Breast epithelium (tissue), 4 donors: ENCODE data around the gene PRDM16. TPM values are rescaled to one million over a fixed set of nuclear protein-coding genes. Genes with fewer than 3 reads are reported as not detected.

ENCODE experiments used
- DNase-seq, 2 donors: peaks; one replicate each; pipeline ENCODE4 v3.0.0-alpha.2; 2019; ENCODE audit warnings: low spot score in 2 of 2
- H3K27ac ChIP-seq, 2 donors: fragments of 200-600 bp; sonication (generic) in 1 of 2; one replicate each; pipeline ENCODE4 v1.5.1; 2016 to 2019; ENCODE audit warnings: mild to moderate bottlenecking in 1 of 2
- H3K27me3 ChIP-seq, 2 donors: fragments of 200-600 bp; sonication (generic) in 1 of 2; one replicate each; pipeline versions ENCODE4 v1.5.1 to v1.6.0; 2017 to 2019; ENCODE audit warnings: control low read depth in 1 of 2, mild to moderate bottlenecking in 1 of 2
- H3K36me3 ChIP-seq: fragments of 200-600 bp; one replicate; pipeline ENCODE4 v1.5.1; 2019
- H3K4me1 ChIP-seq, 2 donors: fragments of 200-600 bp; sonication (generic); one replicate each; pipeline ENCODE4 v1.5.1; 2016 to 2019; ENCODE audit warnings: control low read depth in 1 of 2
- H3K4me3 ChIP-seq, 3 donors: fragments of 200-600 bp; sonication (generic); 1 replicate in 2 of 3; 2 replicates in 1 of 3; pipeline ENCODE4 v1.5.1; 2016 to 2019; ENCODE audit warnings: mild to moderate bottlenecking in 3 of 3, moderate library complexity in 2 of 3
- H3K9me3 ChIP-seq, 2 donors: fragments of 200-600 bp; sonication (generic) in 1 of 2; one replicate each; pipeline ENCODE4 v1.5.1; 2016 to 2019; ENCODE audit warnings: control low read depth in 1 of 2
- POLR2A ChIP-seq: fragments of 450-650 bp; IDR thresholded peaks from one replicate; pipeline ENCODE4 v1.6.1; 2016; ENCODE audit warnings: antibody characterized with exemption, mild to moderate bottlenecking, moderate library complexity
- POLR2AphosphoS5 ChIP-seq, 3 donors: sonication (generic); formaldehyde crosslinking; IDR thresholded peaks; one replicate each; pipeline ENCODE4 v1.6.1; 2017; ENCODE audit warnings: antibody characterized with exemption in 3 of 3
- intact Hi-C: fragments of 100-400 bp; cut with DNase I; formaldehyde crosslinking; loops from one replicate; pipeline ENCODE4 v1.15.1; 2023; ENCODE audit warnings: low total_unique reads
- total RNA-seq, 3 donors: library from RNA; depleted of rRNA; stranded (reverse); fragments of >200 nt; gene quantifications; one replicate each; pipeline ENCODE4 v1.1.0, GENCODE V29; 2016
- TF ChIP-seq, protein P1 (sequence below), 3 donors: fragments of 450-650 bp; IDR thresholded peaks; one replicate each; pipeline ENCODE4 v1.5.1; 2016 to 2017; ENCODE audit warnings: antibody characterized with exemption in 3 of 3, mild to moderate bottlenecking in 3 of 3, moderate library complexity in 3 of 3

PRDM16 gene
- total RNA-seq, 3 donors from 2014 or later = 0.48 to 3.8 (median 3.6) TPM

DNA sequence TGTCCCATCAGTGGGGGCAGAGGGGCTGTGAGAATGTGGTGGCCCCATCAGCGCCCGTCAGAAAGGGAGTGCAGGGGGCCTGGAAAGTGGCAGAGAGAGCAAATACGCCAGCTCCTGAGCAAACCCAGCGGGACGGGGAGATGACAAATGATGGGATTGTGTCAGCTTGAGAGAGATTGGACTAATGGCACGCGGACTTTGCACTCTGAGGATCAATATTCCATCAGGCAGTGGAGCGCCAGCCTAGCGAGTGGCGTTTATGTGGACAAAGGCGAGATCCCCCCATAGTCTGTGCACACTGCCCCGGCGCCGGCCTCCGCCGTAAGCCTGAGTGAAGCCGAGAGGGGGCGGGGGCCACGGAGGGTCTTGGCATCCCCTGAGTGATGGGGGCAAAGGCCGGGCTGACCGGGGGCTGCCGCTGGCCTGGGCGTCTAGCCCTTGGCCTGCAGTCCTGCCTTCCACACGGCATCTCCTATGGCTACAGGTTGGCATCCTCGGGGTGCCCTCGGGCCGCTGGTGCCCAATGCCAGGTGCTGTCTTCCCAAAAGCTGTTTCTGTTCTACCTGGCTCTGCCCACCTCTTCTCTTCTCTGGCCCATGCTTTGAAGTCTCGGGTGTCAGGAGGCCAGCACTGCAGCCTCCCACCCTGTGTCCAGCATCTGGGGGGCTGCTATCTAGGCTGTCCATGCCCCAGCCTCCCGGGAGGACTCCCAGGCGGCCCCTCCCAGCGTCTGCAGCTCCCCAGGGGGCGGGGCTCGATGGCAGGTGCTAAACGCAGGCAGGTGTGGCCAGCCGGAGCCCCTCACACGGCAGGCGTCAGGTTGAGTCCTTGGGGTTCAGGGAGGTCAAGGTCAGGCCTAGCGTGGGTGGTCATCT lies 46.5 kb downstream of the PRDM16 start:
- H3K4me1 ChIP-seq = no peaks in the 10 kb centered on the region
- intact Hi-C loops = no loop called here
- peaks cover 0 to 44% of the 10 kb centered on the region in 2 donors for H3K27me3 ChIP-seq
- H3K4me3 ChIP-seq = no peak overlapping the region
- DNase-seq = no peak
- no peak for TF ChIP-seq POLR2AphosphoS5 (IDR thresholded peaks at IDR 0.05)
- TF ChIP-seq, protein P1, sequence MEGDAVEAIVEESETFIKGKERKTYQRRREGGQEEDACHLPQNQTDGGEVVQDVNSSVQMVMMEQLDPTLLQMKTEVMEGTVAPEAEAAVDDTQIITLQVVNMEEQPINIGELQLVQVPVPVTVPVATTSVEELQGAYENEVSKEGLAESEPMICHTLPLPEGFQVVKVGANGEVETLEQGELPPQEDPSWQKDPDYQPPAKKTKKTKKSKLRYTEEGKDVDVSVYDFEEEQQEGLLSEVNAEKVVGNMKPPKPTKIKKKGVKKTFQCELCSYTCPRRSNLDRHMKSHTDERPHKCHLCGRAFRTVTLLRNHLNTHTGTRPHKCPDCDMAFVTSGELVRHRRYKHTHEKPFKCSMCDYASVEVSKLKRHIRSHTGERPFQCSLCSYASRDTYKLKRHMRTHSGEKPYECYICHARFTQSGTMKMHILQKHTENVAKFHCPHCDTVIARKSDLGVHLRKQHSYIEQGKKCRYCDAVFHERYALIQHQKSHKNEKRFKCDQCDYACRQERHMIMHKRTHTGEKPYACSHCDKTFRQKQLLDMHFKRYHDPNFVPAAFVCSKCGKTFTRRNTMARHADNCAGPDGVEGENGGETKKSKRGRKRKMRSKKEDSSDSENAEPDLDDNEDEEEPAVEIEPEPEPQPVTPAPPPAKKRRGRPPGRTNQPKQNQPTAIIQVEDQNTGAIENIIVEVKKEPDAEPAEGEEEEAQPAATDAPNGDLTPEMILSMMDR (IDR thresholded peaks at IDR 0.05) = no peak
- TF ChIP-seq POLR2A = no peak
- H3K36me3 ChIP-seq = no peaks in the 10 kb centered on the region
- H3K27ac ChIP-seq = no peak overlapping the region
- no peaks in the 10 kb centered on the region for H3K9me3 ChIP-seq

DNA sequence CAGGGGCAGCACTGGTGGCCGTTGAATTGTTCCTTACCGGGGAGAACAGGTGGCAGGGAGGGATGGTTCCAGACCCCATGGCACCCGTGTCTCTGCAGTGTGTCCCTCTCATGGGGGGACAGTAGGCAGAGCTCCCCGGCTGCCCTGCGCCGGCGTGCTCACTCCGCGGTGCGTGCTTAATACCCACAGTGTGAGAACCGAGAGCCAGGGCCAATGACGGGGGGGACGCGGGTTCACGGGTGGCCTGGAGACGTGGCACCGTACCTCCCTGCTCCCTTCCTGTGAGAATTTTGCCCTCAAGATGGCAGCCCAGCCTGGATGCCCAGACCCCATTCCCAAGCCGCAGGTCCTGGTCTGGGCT lies 47.1 kb downstream of the PRDM16 start:
- no peaks in the 10 kb centered on the region for H3K9me3 ChIP-seq
- H3K4me3 ChIP-seq = no peak overlapping the region
- peaks cover 0 to 37% of the 10 kb centered on the region in 2 donors for H3K27me3 ChIP-seq
- H3K4me1 ChIP-seq = no peaks in the 10 kb centered on the region
- H3K36me3 ChIP-seq = no peaks in the 10 kb centered on the region
- DNase-seq = no peak
- H3K27ac ChIP-seq = no peak overlapping the region
- intact Hi-C loops = no loop called here
- TF ChIP-seq, protein P1 (IDR thresholded peaks at IDR 0.05) = no peak
- TF ChIP-seq POLR2AphosphoS5 (IDR thresholded peaks at IDR 0.05) = no peak
- TF ChIP-seq POLR2A = no peak

DNA sequence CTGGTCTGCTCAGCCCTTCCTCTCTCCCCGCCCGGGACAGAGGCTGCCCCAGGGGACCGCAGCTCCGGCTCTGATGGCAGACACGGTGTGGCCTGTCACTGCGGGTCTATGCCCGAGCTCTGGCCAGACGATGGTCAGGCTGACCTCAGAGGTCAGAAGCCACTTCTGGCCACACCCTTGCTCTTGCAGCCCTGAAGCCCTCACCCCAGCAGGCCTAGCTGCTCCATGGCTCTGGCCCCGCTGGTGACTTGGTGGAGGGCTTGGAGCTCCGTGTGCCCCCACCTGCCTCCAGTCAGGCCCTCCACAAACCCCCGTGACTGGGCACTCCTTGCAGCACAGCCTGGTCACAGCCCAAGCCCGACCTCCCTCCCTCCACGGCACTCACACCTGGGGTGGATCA lies 47.6 kb downstream of the PRDM16 start:
- no peaks in the 10 kb centered on the region for H3K36me3 ChIP-seq
- no peak overlapping the region for H3K4me3 ChIP-seq
- H3K27me3 ChIP-seq = peaks cover 0 to 37% of the 10 kb centered on the region in 2 donors
- no peak overlapping the region for H3K27ac ChIP-seq
- no peaks in the 10 kb centered on the region for H3K4me1 ChIP-seq
- TF ChIP-seq, protein P1 (IDR thresholded peaks at IDR 0.05) = no peak
- TF ChIP-seq POLR2AphosphoS5 (IDR thresholded peaks at IDR 0.05) (no peak), POLR2A (no peak)
- no peaks in the 10 kb centered on the region for H3K9me3 ChIP-seq
- intact Hi-C loops = no loop called here
- DNase-seq = no peak

DNA sequence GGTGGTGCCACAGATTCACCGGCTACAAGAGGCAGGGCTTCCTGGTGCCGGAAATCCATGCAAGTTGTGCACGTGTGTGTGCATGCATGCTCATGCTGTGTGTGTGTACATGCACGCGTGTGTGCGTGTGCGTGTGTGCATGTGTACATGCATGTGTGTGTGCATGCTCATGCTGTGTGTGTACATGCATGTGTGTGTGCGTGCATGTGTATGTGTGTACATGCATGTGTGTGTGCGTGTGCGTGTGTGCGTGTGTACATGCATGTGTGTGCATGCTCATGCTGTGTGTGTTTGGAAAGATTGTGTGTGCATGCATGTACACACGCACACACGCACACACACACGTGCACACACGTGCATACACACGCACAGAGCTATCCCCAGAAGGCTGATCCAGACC lies 48.9 kb downstream of the PRDM16 start:
- no peaks in the 10 kb centered on the region for H3K4me1 ChIP-seq
- intact Hi-C loops = no loop called here
- no peak overlapping the region for H3K27ac ChIP-seq

DNA sequence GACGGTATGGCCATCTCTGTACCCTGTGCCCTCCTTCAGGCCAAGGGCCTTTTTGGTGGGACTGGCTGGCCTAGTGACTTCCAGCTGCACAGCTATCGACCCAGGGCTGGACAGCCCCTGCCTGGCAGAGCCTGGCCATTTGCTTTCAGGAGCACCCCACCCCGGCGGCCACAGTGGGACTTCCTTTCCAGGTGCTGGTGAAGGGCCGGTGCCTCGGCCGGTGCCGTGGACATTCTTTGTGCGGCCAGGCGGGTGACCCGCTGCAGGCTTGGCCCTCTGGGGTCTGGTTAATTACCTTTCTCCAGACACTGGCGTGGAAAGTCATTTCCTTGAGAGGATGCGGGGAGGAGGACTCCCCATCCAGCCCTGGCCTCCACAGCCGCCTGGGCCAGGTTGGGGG lies 50.1 kb downstream of the PRDM16 start:
- Histone ChIP-seq H3K36me3 (no peaks in the 10 kb centered on the region), H3K27me3 (peaks cover 0 to 30% of the 10 kb centered on the region in 2 donors), H3K9me3 (no peaks in the 10 kb centered on the region), H3K27ac (no peak overlapping the region), H3K4me1 (no peaks in the 10 kb centered on the region), H3K4me3 (no peak overlapping the region)
- intact Hi-C loops = no loop called here
- TF ChIP-seq, protein P1 (IDR thresholded peaks at IDR 0.05) = no peak
- no peak for TF ChIP-seq POLR2A
- TF ChIP-seq POLR2AphosphoS5 (IDR thresholded peaks at IDR 0.05) = no peak
- no peak for DNase-seq

More for the DNA sequence above, 48.9 kb downstream of the PRDM16 start:
- Histone ChIP-seq H3K9me3 (no peaks in the 10 kb centered on the region), H3K36me3 (no peaks in the 10 kb centered on the region), H3K4me3 (no peak overlapping the region), H3K27me3 (peaks cover 0 to 30% of the 10 kb centered on the region in 2 donors)
- TF ChIP-seq POLR2AphosphoS5 (IDR thresholded peaks at IDR 0.05) (no peak), POLR2A (no peak)
- TF ChIP-seq, protein P1 (IDR thresholded peaks at IDR 0.05) = no peak
- no peak for DNase-seq
